Stimulated activated CD4-positive, alpha-beta T cell treated with anti-CD3 and anti-CD28 coated beads, TNF-alpha, amount 100 ng/mL, for 48 hours (primary cell): Measurements from ENCODE around the gene TMEM135.

Experiments used
- DNase-seq, 3 donors: peaks; one replicate each; pipeline ENCODE4 v3.0.0-alpha.2; 2020; ENCODE audit warnings: low read depth in 3 of 3

TMEM135 gene

DNA sequence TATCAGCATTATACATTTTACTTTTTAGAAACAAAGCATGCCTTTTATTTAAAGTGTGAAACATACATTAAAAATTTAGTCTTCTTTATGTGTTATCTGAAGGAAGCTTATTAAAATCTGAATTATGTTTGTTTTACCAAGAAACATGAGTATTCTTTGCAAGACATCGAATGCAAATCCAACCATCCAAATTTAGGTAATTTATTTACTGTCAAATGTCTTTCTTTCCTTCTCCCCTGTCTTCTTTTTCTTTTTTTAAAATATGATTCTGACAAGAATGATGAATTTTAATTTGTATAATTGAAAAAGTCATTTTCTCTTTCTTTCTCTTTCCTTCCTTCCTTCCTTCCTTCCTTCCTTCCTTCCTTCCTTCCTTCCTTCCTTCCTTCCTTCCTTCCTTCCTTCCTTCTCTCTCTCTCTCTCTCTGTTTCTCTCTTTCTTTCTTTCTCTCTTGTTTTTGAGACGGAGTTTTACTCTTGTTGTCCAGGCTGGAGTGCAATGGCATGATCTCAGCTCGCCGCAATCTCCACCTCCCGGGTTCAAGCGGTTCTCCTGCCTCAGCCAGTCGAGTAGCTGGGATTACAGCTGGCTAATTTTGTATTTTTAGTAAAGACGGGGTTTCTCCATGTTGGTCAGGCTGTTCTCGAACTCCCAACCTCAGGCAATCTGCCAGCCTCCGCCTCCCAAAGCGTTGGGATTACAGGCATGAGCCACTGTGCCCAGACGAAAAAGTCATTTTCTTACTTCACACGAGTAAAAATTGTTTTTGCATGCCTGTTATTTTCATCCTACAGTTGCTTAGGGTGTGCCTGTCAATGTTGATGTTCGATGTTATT, 157.5 kb downstream of the TMEM135 start:
- no peak for DNase-seq

DNA sequence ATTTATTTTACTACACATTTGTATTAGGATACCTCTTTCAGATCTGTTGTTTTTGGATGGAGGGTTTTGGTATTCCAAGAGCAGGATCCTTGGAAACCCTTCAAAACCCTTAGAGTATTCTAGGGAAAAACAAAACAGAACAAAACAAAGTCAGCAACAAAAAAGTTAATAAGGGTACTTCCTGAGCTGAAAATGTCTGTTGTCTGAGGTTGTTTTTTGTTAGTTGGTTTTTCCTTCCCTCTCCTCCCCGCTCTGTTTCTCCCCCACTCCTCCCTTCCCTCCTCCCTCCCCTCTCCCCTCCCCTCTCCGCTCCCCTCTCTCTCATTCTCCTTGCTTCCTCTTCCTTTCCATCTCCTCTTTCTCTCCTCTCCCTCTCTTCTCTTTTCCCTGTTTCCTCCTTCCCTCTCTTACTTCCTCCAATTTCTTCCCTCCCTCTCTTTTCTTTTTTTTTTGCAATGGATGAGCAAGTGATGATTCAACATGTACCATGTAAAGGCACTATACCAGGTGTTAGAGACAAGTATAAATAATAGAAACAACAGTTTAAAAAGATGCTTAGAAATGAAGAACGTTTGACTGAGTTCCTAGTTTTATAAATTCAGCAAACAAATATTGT, 160.6 kb downstream of the TMEM135 start:
- no peak for DNase-seq

DNA sequence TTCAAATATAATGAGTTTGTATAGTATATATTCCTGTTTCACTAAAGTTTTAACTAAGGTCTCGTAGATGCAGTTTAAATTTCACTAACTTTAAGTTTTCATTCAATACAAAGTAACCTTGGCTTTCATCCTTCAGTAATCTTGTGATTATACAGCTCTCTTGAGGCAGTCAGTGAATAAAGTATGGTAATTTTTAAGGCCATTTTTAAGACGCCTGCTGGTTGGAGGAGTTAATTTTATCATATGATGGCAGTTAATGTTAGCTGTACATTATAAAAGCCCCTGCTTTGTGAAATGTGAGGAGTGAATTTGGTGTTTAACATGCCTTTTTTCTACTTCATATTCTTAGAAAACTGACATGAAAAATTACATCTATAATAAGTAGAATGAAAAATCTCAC, 163.6 kb downstream of the TMEM135 start:
- DNase-seq: no peak

DNA sequence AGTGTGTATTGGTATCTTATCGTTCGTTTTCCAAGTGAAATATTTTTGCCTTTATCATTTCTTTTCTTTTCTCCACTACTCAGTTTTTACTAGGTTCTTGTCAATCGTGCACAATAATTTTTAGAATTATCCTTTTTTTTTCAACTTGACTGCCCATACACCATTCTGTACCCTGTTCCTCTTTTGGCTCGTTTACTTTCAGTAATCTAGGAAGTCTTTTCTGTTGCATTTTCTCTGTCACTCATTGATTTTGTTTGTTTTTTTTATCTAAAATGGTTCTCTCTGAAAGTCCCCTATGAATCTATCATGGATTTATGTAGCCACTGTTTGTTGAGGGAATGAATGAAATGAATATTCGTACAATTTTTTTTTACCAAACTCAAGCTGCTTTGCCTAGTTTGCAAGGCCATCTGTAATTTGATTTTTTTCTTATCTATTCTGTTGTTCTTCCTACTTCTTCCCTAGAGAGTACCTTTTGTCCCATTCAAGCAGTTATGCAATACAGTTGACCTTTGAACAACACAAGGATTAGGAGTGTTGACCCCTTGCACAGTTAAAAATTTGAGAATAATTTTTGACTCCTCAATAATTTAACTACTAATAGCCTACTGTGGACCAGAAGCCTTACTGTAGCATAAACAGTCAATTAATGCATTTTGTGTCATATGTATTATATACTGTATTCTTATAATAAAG, 166.3 kb downstream of the TMEM135 start:
- no peak for DNase-seq

DNA sequence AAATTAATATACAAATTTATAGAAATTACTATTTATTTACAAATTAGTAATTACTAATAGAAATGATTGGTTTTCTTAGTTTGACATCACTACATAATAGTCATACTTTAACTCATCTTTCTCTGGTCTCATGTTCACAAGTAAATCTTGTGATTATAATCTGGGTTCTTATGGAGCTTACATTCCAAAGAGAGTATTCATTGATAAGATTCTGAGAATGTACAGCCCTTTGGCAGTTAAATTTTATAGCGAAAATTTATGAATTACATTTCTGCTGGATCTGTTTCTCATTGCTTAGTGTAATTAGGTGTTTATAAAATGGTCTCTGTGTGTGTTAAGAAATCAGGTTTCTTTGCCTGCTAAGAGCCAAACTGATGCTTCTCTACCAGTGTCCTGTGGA, 175.2 kb downstream of the TMEM135 start:
- DNase-seq: no peak

DNA sequence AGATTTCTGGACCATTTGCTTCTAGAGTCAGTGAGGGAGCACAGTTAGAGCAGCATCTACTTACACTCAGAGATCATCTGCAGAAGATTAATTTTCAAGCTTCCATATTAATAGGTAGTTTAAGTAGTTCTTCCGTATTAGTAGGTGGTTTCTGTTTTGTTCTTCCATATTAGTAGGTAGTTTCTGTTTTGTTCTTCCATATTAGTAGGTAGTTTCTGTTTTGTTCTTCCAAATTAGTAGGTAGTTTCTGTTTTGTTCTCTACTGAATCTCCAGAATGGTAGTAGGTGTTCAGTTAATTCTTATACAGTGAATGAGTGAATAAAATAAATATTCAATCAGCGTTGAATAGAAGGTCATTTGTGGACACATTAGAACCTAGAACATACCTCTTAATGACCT, 175.7 kb downstream of the TMEM135 start:
- no peak for DNase-seq

DNA sequence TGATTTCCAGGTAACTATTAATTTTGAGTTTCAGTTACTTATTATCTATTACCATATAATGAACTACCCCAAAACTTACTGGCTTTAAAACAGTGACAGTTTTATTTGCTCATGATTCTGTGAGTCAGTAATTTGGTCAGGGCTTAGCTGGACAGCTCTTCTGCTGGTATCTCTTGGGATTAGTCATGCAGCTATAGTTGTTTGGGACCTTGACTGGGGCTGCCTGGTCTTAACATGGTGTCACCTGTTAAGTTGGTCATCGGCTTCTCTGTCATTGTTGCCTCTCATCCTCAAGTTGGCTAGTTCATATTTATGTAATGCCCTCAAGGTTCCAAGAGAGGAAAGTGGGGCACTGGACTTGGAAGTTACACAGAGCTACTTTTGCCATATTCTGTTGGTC, 177.5 kb downstream of the TMEM135 start:
- no peak for DNase-seq

DNA sequence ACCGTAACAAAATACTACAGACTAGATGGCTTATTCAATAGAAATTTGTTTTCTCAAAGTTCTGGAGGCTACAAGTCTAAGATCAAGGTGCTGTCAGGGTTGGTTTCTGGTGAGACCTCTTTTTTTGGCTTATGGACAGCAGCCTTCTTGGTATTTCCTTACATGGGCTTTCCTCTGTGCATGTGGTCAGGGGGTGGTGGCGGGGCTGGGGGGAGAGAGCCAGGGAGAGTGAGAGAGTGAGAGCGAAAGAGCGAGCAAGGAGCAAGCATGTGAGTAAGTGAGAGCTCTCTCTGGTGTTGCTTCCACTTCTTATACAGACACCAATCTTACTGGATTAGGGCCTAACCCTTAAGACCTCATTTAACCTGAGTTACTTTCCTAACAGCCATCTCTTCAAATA, 181.5 kb downstream of the TMEM135 start:
- no peak for DNase-seq

DNA sequence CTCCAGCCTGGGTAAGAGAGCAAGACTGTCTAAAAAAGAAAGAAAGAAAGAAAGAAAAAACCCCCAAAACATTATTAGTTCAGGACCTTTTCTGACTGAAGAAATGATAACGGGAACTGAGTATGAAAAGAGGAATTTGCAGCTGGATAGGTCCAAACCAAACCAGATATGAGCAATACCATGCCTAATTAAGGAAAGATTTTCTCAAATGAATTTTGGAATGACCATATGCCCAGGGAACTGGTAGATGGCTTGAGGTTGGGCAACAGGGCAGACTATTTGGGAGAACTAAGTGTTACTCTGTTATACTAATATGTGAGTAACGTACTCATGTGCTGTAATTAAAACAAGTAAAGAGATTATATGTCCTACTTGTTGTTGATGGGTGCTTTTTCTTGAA, 186.1 kb downstream of the TMEM135 start:
- no peak for DNase-seq

DNA sequence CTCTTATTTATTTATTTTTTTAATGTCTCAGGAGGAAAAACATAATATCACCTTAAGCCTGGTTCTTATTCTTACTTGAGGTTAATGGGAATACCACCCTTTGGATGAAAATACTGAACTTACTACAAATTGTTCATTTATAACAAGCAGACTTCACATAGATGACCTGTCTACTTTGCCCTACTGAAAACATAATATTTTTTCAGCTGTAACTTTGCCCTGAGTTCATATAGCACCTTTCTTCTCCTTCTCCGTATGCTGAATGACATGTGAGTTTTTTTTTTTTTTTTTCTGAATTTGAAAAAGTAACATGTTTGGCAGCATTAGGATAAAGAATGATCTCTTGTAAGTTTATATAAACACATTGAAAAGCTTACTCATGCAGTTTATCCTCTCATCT, 186.8 kb downstream of the TMEM135 start:
- no peak for DNase-seq

DNA sequence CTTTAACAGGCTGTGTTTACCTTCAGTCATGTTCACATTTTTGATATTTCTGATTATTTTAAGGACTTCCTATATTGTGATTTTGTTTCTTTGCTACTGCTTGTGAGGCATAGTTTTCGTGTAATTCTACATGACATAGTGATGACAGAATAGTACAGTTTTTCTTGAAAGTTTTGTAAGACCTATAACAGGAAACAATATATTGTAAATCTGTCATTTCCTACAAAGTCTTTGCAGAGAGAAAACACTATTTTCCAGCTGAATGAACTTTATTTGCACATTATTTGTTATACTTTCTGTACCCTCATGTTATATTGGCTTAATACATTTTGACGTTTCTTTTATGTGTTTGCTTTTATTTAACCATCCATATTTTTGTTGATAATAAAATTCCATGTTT, 191.1 kb downstream of the TMEM135 start:
- no peak for DNase-seq

DNA sequence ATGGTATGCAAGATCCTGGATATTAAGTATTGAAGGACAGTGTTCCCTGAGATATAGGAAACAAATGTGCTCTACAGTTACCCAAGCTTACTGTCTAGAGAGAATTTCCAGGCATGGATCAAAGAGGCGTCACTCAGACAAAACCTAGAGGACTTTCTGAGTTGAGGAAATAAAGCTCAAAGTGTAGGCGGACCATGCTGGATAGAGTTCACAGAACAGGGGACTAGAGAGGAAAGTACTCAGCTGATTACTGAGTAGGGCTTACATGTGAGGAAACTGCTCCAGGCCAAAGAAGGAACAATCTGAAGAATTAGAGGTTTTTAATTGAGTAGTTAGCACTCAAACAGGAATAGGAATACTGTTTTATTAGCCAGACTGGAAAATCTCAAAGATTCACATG, 193.3 kb downstream of the TMEM135 start:
- no peak for DNase-seq

DNA sequence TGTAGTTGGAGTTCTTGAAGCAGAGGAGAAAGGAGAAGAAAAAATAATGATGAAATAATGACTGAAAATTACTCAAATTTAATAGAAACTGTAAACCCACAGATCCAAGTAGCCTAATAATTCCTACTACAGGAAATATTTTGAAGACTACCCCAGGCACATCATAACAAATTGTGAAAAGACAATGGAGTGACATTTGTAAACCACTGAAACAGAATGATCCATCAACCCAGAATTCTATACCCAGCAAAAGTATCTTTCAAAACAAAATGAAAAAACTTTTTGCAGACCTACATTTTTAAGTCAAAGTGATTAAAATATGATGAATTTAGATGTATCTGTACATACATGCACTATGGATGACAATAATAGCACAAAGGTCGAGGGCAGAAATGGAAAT, 194.6 kb downstream of the TMEM135 start:
- DNase-seq: no peak

DNA sequence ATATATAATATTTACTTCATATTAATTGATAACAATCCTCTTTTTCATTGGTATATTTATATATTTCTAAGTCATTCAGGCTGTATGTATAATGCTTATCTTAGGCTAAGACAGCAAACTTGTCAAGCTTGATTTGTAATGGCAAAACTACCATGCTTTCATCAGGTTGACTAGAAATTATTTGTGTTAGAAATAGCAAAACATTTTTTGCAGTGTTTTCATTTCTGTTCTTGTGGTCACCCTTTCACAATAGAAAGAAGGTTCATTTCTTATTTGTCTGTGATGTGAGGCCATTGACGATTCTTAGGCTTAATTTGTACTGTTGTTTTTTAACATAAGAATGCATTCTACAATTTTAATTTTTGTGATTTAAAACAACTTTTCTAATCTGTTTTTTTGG, 197.6 kb downstream of the TMEM135 start:
- DNase-seq: no peak

DNA sequence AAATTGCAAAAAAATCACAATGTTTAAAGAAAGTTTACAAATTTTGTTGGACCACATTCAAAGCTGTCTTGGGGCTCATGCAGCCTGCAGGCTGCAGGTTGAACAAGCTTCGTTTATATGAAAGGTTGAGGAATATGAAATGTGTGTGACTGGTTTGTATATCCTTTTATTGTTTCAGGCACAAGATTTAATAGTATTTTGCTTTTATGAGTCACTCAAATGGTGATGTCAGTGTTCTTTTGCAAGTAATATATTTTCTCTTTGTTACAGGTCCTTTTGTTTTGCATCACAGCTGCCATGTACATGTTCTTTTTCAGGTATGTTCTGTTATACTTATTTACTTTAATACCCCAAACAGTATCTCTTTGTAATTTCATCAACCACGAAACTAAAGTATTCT, 198.6 kb downstream of the TMEM135 start:
- no peak for DNase-seq

DNA sequence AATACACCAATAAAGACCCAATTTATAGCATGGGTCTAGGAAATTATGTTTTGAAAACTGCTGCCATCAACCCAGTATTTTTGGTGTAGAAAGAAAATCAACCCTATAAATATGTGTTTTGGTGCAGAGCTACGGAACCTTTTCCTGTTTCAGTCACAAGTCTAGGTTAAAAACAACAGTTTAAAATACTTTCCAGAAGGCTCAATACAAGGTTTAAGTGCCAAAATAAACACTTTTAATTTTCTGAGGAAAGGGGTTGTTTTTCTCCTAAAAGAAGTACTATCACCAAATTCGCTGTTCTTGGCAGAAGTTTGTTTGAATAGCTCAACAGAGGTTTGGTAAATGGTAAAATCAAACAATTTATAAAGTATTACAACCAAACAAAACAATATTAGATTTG, 201.3 kb downstream of the TMEM135 start:
- no peak for DNase-seq

DNA sequence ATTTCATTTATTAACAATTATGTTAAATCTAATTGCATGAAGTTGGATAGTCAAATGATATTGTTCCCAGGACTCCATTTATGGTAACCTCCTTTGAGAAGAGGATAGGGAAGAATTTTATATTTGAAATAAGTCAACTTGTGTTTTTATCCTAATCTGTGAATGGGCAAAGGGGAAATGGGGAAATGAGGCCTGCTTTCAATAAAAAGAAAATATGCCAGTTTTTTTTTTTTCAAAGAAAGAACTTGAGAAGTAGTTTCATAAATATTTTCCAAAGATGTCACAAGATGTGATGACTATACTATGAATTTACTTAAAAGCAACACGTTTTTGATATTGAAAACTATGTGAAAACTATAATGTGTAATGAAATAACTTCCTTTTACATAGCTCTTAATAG, 201.8 kb downstream of the TMEM135 start:
- no peak for DNase-seq

DNA sequence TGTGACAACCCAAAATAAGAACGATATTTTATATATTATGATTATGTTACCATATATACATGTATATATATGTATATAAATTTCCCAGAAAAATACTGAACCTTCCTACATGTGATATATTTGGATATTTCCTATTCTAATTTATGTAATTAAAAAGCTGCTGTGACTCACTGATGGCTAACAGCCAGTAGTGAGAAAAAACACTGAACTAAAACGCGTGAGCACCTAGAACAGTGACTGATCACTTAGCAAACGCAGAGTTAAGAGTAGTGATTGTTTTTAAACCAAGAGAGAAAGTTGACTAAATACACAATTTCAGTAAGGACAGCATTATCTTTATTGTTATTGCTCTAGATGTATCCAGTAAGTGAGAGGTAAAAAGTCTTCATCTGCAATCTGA, 213.8 kb downstream of the TMEM135 start:
- DNase-seq: no peak

DNA sequence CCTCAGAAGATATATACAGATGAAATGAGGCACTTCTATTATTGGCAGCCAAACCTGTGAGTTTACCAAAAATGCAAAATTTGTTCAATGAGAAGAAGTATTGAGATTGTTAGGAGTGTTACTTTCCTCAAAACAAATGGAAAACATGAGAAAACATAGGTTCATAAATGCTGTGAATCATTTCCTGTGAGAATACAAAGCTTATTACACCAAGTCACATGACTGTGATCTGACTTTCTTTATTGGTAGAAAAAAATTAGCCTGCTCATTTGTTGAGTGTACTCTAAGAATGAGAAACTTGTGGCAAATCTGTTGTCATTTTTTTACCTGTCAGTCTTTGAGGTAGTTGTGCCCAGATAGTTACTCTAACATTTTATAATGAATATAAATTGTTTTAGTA, 215.1 kb downstream of the TMEM135 start:
- no peak for DNase-seq

DNA sequence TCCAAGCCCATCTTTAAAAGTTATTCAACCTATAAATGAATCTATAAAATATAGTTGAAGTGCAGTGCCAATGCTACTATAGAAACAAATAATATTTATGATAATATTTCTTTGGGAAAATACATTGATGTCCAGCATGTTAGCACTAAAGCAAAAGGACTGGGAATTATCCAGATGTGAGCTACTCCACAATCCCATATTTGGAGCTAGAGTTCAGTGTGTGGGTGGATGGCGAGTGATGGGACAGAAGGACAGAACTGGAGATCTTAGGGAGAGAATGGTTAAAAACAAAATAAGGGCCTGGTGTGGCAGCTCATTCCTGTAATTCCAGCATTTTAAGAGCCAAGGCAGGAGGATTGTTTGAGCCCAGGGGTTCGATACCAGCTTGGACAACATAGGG, 216.8 kb downstream of the TMEM135 start:
- DNase-seq: no peak

DNA sequence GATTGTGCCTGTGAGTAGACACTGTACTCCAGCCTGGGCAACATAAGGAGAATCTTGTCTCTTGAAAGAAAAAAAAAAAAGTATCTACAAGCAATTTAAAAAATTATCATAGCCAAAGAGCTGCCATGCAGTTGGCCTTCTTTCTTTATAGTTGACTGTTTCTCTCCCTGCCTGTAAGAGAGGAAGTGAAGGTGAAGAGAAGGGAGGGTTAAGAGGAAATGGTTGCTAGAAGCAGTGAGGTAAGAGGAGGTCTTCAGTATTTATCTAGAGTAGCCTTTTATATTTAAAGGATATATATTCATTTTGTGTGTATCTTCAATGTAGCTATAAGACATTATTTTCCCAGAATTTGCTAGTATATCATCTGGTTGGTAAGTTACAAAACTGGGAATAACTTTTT, 217.9 kb downstream of the TMEM135 start:
- DNase-seq: no peak

DNA sequence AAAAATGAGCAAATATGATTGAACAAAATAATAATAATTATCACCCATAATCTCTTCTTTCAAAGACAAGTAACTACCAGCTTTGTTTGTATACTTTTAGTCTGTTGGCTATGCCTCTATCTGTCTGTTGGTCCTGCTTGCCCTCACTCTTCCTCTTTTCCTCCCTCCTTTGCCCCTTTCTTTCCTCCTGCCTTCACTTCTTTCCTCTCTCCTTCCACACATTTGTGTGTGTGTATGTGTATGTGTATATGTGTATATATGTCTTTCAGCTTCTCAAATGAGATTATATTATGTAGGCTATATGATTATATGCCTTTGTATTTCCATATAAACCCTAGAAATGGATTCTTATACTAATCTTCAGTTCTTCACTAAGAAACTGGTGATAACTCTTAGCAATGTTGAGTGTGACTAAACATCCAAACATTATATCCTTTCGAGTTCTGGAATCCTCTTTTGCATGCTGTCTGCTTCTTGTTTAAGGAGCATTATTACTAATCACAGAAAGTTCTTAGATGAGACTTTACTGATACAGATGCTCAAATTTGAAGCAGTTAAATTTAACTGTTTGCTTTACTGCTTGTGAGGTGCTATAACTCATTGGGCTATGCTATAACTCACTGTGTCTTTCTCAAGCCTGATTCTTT, 219.1 kb downstream of the TMEM135 start:
- no peak for DNase-seq
